CD4-positive, alpha-beta T cell (primary cell): ENCODE measurements around the gene ABLIM1. TPM values are rescaled to one million over a fixed set of nuclear protein-coding genes. Genes with fewer than 3 reads are reported as not detected.

Source experiments
- ATAC-seq: fragments of 200-7000 bp; cut with Tn5 transposase; one replicate; pipeline ENCODE4 v1.10.0; 2022; ENCODE audit warnings: mild to moderate bottlenecking; ENCODE audit not compliant: poor library complexity
- CTCF ChIA-PET: fragments of 350-600 bp; sonication (Branson Sonifier 250); formaldehyde crosslinking; loops from one replicate; lab custom pipeline; 2021; ENCODE audit warnings: antibody characterized with exemption, inconsistent platforms; lab: Charles Lee
- POLR2A ChIA-PET: fragments of 350-600 bp; sonication (Branson Sonifier 250); formaldehyde crosslinking; loops from one replicate; lab custom pipeline; 2021; ENCODE audit warnings: antibody characterized with exemption, inconsistent platforms; lab: Charles Lee
- DNase-seq, 14 experiments: peaks; one replicate each; pipeline ENCODE4 v3.0.0-alpha.2; 2013 to 2020; ENCODE audit warnings: mixed read lengths in 2 of 14
- H3K27ac ChIP-seq, 2 donors: one replicate each; pipeline versions ENCODE4 v1.5.1 to v1.7.0; 2013; ENCODE audit warnings: low read length in 2 of 2, low read depth in 1 of 2, mild to moderate bottlenecking in 1 of 2
- H3K27me3 ChIP-seq, 2 experiments: 1 replicate in 1 of 2; 2 replicates in 1 of 2; pipeline versions ENCODE4 v1.6.1 to v1.7.0; 2013; ENCODE audit warnings: low read length in 2 of 2, control low read depth in 1 of 2, mild to moderate bottlenecking in 1 of 2, moderate library complexity in 1 of 2; ENCODE audit not compliant: insufficient read depth in 2 of 2, control insufficient read depth in 1 of 2
- H3K36me3 ChIP-seq: one replicate; pipeline ENCODE4 v1.6.1; 2013; ENCODE audit warnings: low read length, control low read depth; ENCODE audit not compliant: insufficient read depth
- H3K4me1 ChIP-seq: one replicate; pipeline ENCODE4 v1.6.1; 2013; ENCODE audit warnings: low read length, control low read depth; ENCODE audit not compliant: insufficient read depth
- H3K4me3 ChIP-seq: one replicate; pipeline ENCODE4 v1.5.1; 2013; ENCODE audit warnings: mild to moderate bottlenecking, low read length, moderate library complexity
- H3K9me3 ChIP-seq, 2 experiments: 1 replicate in 1 of 2; 2 replicates in 1 of 2; pipeline versions ENCODE4 v1.6.1 to v1.7.0; 2013; ENCODE audit warnings: low read length in 2 of 2, mild to moderate bottlenecking in 2 of 2, control low read depth in 1 of 2, moderate library complexity in 1 of 2; ENCODE audit not compliant: control insufficient read depth in 1 of 2, insufficient read depth in 1 of 2
- H3K27ac Mint-ChIP-seq: one replicate; pipeline ENCODE4 v1.8.0; 2020; ENCODE audit warnings: mixed read lengths
- H3K27me3 Mint-ChIP-seq: one replicate; pipeline ENCODE4 v1.8.0; 2021; ENCODE audit warnings: mixed read lengths
- H3K36me3 Mint-ChIP-seq: one replicate; pipeline ENCODE4 v1.8.0; 2021; ENCODE audit warnings: low read depth, mixed read lengths
- H3K4me1 Mint-ChIP-seq: one replicate; pipeline ENCODE4 v1.8.0; 2021; ENCODE audit warnings: low read depth, mixed read lengths
- H3K4me3 Mint-ChIP-seq: one replicate; pipeline ENCODE4 v1.8.0; 2020; ENCODE audit warnings: mild to moderate bottlenecking, mixed read lengths
- H3K9me3 Mint-ChIP-seq: one replicate; pipeline ENCODE4 v1.8.0; 2020; ENCODE audit warnings: mixed read lengths
- intact Hi-C, 2 experiments: fragments of 100-400 bp; cut with DNase I in 1 of 2; cut with micrococcal nuclease in 1 of 2; formaldehyde crosslinking; loops; one replicate each; pipeline versions ENCODE4 v1.15.1 to v1.9.0; 2023 to 2025; cut with DNase I, micrococcal nuclease
- total RNA-seq, 174 experiments: library from RNA in 2 of 174; stranded (reverse) in 2 of 174; gene quantifications; one replicate each; pipeline ENCODE4 v1.2.3 and lab custom pipeline; 2021 to 2026
- TF ChIP-seq, protein P1 (sequence below): fragments of 200-600 bp; IDR thresholded peaks from one replicate; pipeline ENCODE4 v1.8.0; 2022; ENCODE audit warnings: antibody characterized with exemption, mild to moderate bottlenecking

ABLIM1 gene
- total RNA-seq, 2 experiments from 2014 or later = 217 to 224 TPM

DNA sequence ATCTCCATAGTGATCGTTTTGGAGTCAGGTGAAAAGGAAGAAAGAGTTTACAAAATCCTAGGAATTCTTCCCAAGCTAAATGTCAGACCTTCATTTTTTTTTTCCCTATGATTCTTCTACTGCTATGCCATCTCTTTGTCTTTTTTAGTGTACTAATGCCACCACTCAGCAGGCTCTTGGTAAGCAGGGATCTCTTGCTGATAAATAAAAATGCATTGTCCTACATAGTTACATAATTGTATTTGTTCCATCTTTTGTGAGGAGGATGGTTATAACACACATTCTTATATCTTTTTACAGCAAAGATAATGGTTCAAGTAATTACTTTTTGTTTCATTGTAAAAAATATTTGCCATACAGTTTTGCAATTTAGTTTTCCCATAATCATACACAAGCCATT lies 217.0 kb downstream of the ABLIM1 start:
- Mint-ChIP-seq H3K27ac (peak overlapping the region; percentile 30), H3K36me3 (peaks cover 99% of the 10 kb centered on the region), H3K4me3 (no peak overlapping the region), H3K9me3 (no peaks in the 10 kb centered on the region), H3K27me3 (no peaks in the 10 kb centered on the region), H3K4me1 (no peaks in the 10 kb centered on the region)
- H3K9me3 ChIP-seq = no peaks in the 10 kb centered on the region
- DNase-seq (no peak), ATAC-seq (no peak)
- no peaks in the 10 kb centered on the region for H3K4me1 ChIP-seq
- TF ChIP-seq, protein P1, sequence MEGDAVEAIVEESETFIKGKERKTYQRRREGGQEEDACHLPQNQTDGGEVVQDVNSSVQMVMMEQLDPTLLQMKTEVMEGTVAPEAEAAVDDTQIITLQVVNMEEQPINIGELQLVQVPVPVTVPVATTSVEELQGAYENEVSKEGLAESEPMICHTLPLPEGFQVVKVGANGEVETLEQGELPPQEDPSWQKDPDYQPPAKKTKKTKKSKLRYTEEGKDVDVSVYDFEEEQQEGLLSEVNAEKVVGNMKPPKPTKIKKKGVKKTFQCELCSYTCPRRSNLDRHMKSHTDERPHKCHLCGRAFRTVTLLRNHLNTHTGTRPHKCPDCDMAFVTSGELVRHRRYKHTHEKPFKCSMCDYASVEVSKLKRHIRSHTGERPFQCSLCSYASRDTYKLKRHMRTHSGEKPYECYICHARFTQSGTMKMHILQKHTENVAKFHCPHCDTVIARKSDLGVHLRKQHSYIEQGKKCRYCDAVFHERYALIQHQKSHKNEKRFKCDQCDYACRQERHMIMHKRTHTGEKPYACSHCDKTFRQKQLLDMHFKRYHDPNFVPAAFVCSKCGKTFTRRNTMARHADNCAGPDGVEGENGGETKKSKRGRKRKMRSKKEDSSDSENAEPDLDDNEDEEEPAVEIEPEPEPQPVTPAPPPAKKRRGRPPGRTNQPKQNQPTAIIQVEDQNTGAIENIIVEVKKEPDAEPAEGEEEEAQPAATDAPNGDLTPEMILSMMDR = no peak
- intact Hi-C loops = no loop called here
- peaks cover 85% of the 10 kb centered on the region for H3K36me3 ChIP-seq
- ChIA-PET CTCF (no interaction called here), POLR2A (no interaction called here)
- no peak overlapping the region for H3K27ac ChIP-seq
- H3K27me3 ChIP-seq = no peaks in the 10 kb centered on the region
- no peak overlapping the region for H3K4me3 ChIP-seq

DNA sequence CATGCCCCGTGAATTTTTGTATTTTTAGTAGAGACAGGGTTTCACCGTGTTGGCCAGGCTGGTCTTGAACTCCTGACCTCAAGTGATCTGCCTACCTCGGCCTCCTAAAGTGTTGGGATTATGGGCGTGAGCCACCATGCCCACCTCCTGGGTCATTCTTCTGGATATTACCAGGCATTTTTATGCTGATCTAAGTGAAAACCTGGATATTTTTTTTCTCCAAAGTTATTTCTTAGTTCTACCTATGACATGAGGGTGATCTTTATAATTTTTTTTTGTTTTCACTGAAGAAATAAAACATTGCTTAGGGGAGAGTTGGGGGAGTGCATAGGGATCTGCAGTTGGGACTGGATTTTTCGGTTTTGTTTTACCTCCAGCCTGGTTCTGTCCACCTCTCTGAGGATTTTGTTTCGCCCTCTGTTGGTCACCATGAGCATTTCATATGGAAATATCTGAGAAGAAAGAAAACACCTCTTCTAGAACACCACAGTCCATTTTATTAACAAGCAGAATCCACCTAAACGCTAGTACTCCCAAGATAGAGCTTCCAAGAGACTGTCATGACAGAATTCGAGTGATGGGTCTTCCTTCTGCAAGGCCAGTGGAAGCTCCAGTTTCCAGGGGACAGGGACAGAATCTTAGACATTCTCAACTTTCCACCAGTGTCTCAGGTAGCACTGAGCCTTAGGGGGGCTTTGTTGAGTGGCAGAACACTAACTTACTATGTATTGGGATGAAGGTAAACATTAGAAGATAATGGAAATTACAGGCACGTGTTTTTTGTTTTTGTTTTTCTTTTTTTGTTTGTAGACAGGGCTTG lies 220.4 kb downstream of the ABLIM1 start:
- Histone ChIP-seq H3K27me3 (no peaks in the 10 kb centered on the region), H3K36me3 (peaks cover 88% of the 10 kb centered on the region), H3K4me1 (no peaks in the 10 kb centered on the region), H3K4me3 (no peak overlapping the region), H3K9me3 (no peaks in the 10 kb centered on the region), H3K27ac (no peak overlapping the region)
- H3K27ac Mint-ChIP-seq = no peak overlapping the region
- TF ChIP-seq, protein P1 = no peak
- H3K4me1 Mint-ChIP-seq = peaks cover 4% of the 10 kb centered on the region
- H3K4me3 Mint-ChIP-seq = no peak overlapping the region
- H3K36me3 Mint-ChIP-seq = peaks cover 100% of the 10 kb centered on the region
- POLR2A ChIA-PET = no interaction called here
- H3K27me3 Mint-ChIP-seq = no peaks in the 10 kb centered on the region
- DNase-seq (no peak), ATAC-seq (no peak)
- intact Hi-C loops = no loop called here
- no peaks in the 10 kb centered on the region for H3K9me3 Mint-ChIP-seq
- CTCF ChIA-PET = no interaction called here

DNA sequence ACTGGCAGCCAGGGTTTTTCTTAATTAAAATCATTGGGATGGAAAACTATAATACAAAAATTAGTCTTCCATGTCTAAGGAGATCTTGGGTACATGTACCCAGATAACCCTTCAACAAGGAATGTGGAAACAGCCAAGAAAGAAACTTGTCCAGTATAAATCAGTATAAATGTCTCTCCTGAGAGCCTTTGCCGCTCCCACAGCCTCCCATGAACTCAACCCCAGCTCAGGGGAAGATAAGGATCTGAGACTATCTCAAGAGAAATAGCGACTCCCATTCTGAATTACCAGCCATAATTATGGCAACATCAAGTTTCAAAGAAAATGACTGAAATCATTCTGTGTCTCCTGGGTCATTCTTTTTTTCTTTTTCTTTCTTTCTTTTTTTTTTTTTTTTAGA lies 221.1 kb downstream of the ABLIM1 start:
- CTCF ChIA-PET = no interaction called here
- intact Hi-C loops = no loop called here
- TF ChIP-seq, protein P1 = no peak
- H3K4me3 ChIP-seq = no peak overlapping the region
- no peaks in the 10 kb centered on the region for H3K9me3 Mint-ChIP-seq
- H3K4me1 Mint-ChIP-seq = peaks cover 6% of the 10 kb centered on the region
- no peaks in the 10 kb centered on the region for H3K27me3 ChIP-seq
- no peaks in the 10 kb centered on the region for H3K27me3 Mint-ChIP-seq
- H3K27ac Mint-ChIP-seq = no peak overlapping the region
- H3K36me3 ChIP-seq = peaks cover 88% of the 10 kb centered on the region
- no peak for ATAC-seq
- H3K4me1 ChIP-seq = no peaks in the 10 kb centered on the region
- H3K4me3 Mint-ChIP-seq = no peak overlapping the region
- peaks cover 100% of the 10 kb centered on the region for H3K36me3 Mint-ChIP-seq
- H3K9me3 ChIP-seq = no peaks in the 10 kb centered on the region
- no peak overlapping the region for H3K27ac ChIP-seq
- POLR2A ChIA-PET = no interaction called here
- DNase-seq = no peak
